Ishikawa (cell line): ENCODE measurements around the gene LMAN2.

Experiments
- CEBPB ChIP-seq: IDR thresholded peaks from 2 replicates; pipeline ENCODE4 v1.6.1; 2012
- CREB1 ChIP-seq: IDR thresholded peaks from 2 replicates; pipeline ENCODE4 v1.6.1; 2012; ENCODE audit warnings: low read depth
- EGR1 ChIP-seq: IDR thresholded peaks from 2 replicates; pipeline ENCODE4 v1.6.1; 2012
- EP300 ChIP-seq: IDR thresholded peaks from 2 replicates; pipeline ENCODE4 v1.6.1; 2012; ENCODE audit warnings: borderline replicate concordance
- FOXM1 ChIP-seq: IDR thresholded peaks from 2 replicates; pipeline ENCODE4 v1.6.1; 2012; ENCODE audit warnings: low read depth, borderline replicate concordance
- MAX ChIP-seq: IDR thresholded peaks from 2 replicates; pipeline ENCODE4 v1.6.1; 2012
- NFIC ChIP-seq: IDR thresholded peaks from 2 replicates; pipeline ENCODE4 v1.6.1; 2012
- RAD21 ChIP-seq: IDR thresholded peaks from 2 replicates; pipeline ENCODE4 v1.6.1; 2012; ENCODE audit warnings: low read depth
- TAF1 ChIP-seq: IDR thresholded peaks from 2 replicates; pipeline ENCODE4 v1.6.1; 2012; ENCODE audit warnings: low read depth, mild to moderate bottlenecking
- TCF12 ChIP-seq: IDR thresholded peaks from 2 replicates; pipeline ENCODE4 v1.6.1; 2012; ENCODE audit warnings: low read depth
- TEAD4 ChIP-seq: IDR thresholded peaks from 2 replicates; pipeline ENCODE4 v1.6.1; 2012
- YY1 ChIP-seq: IDR thresholded peaks from 2 replicates; pipeline ENCODE4 v1.6.1; 2012; ENCODE audit warnings: low read depth
- ZBTB7A ChIP-seq: IDR thresholded peaks from 2 replicates; pipeline ENCODE4 v1.6.1; 2012; ENCODE audit warnings: low read depth
- TF ChIP-seq, protein P1 (sequence below): IDR thresholded peaks from 2 replicates; pipeline ENCODE4 v1.6.1; 2012; ENCODE audit warnings: low read depth, mild to moderate bottlenecking
- TF ChIP-seq, protein P2 (sequence below): IDR thresholded peaks from 2 replicates; pipeline ENCODE4 v1.6.1; 2012

Gene LMAN2

GRCh38 chr5:177338251-177339106, 13.0 kb downstream of the LMAN2 start:
- TF ChIP-seq RAD21: no peak
- TF ChIP-seq TAF1: no peak
- TF ChIP-seq TCF12: no peak
- TF ChIP-seq, protein P1, sequence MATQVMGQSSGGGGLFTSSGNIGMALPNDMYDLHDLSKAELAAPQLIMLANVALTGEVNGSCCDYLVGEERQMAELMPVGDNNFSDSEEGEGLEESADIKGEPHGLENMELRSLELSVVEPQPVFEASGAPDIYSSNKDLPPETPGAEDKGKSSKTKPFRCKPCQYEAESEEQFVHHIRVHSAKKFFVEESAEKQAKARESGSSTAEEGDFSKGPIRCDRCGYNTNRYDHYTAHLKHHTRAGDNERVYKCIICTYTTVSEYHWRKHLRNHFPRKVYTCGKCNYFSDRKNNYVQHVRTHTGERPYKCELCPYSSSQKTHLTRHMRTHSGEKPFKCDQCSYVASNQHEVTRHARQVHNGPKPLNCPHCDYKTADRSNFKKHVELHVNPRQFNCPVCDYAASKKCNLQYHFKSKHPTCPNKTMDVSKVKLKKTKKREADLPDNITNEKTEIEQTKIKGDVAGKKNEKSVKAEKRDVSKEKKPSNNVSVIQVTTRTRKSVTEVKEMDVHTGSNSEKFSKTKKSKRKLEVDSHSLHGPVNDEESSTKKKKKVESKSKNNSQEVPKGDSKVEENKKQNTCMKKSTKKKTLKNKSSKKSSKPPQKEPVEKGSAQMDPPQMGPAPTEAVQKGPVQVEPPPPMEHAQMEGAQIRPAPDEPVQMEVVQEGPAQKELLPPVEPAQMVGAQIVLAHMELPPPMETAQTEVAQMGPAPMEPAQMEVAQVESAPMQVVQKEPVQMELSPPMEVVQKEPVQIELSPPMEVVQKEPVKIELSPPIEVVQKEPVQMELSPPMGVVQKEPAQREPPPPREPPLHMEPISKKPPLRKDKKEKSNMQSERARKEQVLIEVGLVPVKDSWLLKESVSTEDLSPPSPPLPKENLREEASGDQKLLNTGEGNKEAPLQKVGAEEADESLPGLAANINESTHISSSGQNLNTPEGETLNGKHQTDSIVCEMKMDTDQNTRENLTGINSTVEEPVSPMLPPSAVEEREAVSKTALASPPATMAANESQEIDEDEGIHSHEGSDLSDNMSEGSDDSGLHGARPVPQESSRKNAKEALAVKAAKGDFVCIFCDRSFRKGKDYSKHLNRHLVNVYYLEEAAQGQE: no peak

DNA sequence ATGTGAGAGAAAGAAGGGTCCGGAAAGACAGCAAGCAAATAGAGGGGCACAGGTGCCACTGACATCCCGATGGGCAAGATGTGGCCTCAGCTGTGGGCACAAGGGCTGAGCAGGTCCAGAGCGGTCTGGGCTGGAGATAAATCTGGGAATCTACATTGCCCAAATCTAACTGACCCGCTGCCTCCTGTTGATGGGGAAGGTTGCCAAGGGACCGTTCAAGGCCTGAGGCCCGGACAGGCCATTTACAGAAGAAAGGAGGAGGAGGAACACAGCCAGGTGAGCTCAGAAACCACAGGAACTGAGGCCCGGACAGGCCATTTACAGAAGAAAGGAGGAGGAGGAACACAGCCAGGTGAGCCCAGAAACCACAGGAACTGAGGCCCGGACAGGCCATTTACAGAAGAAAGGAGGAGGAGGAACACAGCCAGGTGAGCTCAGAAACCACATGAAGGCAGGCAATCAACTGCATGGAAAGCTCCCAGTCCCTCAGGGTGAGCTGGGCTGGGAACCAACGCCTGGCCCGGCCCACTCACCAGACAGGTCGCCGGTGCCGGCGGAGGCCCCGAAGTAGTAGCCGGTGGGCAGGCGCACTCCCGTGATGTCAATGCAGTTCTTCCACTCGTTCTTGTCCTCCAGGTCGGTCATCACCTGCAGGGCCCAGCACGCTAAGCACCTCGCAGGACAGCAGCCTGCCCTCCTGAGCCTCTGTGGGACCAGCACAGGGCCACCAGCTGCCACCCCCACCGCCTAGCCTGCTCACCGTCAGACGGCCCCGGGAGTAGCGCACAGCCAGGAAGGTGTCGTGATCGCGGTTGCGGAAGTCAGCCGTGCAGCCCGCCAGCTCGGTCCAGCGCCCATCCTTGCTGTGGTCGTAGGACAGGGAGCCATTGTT, 14.6 kb downstream of the LMAN2 start:
- no peak for TF ChIP-seq TCF12
- TF ChIP-seq CREB1: no peak
- TF ChIP-seq FOXM1: no peak
- TF ChIP-seq CEBPB: no peak
- TF ChIP-seq TAF1: no peak
- no peak for TF ChIP-seq YY1
- TF ChIP-seq MAX: no peak
- no peak for TF ChIP-seq EGR1
- no peak for TF ChIP-seq ZBTB7A
- TF ChIP-seq RAD21: no peak
- TF ChIP-seq, protein P2, sequence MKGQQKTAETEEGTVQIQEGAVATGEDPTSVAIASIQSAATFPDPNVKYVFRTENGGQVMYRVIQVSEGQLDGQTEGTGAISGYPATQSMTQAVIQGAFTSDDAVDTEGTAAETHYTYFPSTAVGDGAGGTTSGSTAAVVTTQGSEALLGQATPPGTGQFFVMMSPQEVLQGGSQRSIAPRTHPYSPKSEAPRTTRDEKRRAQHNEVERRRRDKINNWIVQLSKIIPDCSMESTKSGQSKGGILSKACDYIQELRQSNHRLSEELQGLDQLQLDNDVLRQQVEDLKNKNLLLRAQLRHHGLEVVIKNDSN: no peak

DNA sequence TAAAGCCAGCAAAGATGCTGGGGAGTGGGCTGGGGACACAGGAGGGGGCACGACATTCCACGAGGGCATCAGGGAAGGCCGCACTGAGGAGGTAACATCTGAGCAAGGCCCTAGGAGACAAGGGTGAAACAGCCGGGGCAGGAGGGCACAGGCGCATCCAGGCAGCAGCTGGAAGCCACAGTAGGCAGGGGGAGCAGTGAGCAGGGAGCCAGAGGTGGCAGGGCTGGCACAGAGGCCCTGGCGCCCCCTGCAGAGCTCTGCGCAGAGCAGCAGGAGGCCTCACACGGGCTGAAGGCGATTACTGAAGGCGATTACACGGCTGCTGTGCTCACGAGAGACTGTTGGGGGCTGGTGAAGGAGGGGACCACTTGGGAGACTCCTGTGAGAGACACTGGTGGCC, 15.4 kb downstream of the LMAN2 start:
- TF ChIP-seq, protein P2: no peak
- TF ChIP-seq RAD21 (no peak), CREB1 (no peak), EP300 (no peak), YY1 (no peak), EGR1 (no peak), ZBTB7A (no peak), MAX (no peak), NFIC (no peak), CEBPB (no peak), TEAD4 (no peak), TAF1 (no peak), TCF12 (no peak), FOXM1 (no peak)
- TF ChIP-seq, protein P1: no peak

- TF ChIP-seq TAF1: no peak
- no peak for TF ChIP-seq CEBPB
Measured at GRCh38 chr5:177335701-177336065, 15.8 kb downstream of the LMAN2 start.

DNA sequence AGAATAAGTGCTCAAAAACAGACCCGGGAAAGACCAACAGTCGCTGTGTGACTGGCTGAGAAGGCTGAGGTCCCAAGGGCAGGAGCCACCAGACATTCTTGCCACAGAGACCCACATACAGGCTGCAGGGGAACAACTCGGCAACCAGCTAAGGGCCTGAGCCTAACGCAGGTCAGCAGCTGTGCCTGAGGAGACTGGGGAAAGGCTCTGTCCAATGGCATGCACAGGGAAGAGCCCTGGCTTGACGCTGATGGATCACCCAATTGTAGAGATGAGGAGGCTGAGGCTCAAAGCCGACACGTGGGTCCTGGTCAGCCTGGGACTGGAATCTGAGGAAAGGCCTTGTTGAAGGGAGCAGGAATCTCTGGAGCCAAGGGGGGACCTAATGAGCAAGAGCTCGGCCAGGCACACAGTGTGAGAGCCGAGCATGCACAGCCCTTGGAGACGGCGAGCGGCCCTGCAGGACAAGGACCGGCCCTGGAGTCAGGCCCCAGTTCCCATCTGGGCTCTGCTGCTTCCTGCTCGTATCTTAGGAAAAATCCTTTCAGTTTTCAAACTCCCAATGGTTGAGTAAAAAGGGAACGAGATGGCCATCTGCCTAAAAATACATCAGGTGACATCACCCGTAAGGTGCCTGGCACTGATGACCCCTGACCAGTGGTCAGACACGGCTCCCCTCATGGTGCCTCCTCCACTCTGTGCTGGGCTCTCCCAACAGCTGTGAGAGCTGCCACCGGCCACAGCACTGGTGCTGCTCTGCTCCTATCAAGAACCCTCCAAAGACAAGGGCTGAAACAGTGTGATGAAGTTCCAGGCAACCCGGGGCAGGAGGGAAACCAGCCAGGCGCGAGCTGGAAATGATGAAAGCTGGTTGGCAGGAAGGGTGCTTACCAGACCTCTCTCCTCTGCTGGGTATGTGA, 16.4 kb downstream of the LMAN2 start:
- TF ChIP-seq CEBPB: no peak
- TF ChIP-seq RAD21: no peak
- TF ChIP-seq TCF12: no peak
- no peak for TF ChIP-seq EP300
- no peak for TF ChIP-seq MAX
